ENCODE measurements around the gene TBXAS1. TPM values are rescaled to one million over a fixed set of nuclear protein-coding genes. Genes with fewer than 3 reads are reported as not detected.
"Not testable (repeated sequence)": the region's sequence is repeated elsewhere in the genome, so short reads cannot be mapped to it uniquely, and the experiment has no call there.

TBXAS1 gene
- polyA plus RNA-seq, 3 donors: 25.3 to 39.5 (median 36.1) TPM

DNA sequence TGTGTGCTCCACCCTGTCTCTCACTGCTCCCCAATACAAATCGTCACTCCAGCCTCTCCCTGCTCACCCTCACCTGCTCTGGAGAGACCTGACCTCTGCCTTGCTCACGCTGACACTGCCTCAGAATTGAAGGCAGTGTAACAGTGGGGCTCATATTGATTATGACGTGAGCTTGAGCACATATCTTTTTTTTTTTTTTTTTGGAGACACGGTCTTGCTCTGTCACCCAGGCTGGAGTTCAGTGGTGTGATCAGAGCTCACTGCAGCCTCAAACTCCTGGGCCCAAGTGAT is 84.7 kb downstream of the TBXAS1 start:
- no peak for DNase-seq

DNA sequence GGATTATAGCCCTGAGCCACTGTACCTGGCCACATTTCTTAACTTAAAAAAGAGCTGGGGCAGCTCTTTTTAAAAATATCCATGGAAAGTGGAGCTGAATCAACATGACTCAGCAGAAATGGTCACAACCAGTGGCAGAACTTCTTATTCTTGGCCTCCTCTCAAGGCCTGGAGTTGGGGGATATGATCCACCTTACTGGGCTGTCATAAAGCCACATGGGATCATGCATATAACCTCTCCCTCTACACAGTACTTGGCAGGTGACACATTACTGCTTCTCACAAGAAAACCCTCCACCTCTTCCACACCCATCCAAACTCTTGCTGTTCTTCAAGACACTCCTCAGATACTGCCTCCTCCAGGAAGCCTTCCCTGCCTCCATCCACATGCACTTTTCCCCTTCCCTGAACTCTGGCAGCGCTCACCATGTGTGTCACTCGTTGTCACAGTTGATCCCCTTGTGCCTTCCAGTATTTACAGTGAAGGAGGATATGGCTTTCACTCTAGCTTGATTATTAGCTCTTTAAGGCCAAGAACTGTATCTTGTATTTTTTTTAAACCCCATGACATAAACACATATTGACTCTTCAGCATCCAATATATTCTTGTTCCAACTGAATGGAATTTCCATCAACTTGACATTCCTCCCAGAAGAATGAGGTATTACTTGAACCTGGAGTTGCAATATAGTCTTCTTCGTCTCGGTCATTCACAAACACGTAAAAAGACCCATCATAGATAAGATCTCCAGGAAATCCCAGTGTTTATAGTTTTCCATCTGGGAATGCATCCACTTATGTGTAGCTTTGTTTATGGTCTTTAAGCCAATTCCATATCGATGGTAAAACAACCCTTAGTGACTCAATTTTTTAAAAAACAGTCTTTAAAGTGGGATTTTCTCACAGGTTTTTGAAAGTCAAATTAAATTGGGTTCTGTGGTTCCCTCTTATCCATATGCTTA is 85.5 kb downstream of the TBXAS1 start:
- DNase-seq: no peak

GRCh38 chr7:139915268-139915863 is 86.3 kb downstream of the TBXAS1 start:
- no peak for DNase-seq

DNA sequence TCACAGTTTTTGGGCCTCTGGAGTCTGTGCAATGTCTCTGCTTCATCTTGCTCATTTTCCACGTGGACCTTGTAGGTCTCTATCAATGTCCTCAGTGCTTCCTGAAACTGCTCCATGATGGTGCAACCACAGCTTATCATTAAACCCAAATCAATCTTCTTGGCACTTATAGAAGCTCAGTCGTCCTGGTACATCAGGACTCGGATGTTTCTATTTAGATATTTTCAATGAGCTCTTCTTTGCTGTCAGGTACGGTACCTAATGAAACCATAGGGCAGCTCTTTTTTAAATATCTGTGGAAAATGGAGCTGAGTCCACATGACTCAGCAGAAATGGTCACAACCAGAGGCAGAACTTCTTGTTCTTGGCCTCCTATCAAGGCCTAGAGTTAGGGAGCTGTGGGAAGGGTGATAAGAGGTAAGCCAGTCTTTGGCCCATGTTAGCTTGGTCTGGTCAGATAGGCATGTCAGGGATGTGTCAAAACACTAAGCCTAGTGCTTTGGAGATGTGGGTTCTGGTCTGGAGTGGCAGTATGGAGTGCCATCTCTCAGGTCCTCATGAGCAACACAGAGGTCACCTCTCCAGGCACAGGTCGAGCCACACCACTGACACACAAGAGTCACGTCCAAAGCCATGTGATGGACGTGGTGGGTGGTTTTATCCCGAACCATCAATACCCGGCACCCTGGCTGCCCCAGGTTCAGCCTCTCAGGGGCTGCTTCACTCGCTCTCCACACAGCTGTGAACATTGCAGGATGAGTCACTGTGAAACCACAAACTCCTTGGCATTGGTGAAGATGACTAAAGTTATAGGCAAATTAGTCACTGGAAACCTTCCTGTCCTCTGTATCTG is 87.0 kb downstream of the TBXAS1 start:
- no peak for DNase-seq

- DNase-seq: no peak
These were observed 87.8 kb downstream of the TBXAS1 start for GRCh38 chr7:139916717-139917395.

DNA sequence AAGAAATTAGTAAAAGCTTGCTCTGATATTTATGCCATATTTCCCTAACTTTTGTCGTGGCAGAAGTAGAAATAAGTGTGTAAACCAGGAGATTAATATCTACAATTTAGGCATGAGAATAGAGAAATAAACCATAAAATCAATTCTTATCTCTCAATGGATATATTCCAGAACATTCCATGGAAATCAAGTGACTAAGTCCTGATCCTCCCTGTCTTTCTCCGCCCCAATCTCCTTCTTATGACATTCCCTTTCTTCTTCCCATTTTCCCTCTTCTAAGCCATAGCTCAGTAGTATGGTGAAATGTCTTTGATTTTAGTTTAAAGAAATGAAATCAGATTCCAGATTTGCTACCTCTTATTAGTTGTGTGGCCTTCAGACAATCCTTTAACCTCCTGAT is 88.8 kb downstream of the TBXAS1 start:
- no peak for DNase-seq

- DNase-seq: no peak
These were observed 89.4 kb downstream of the TBXAS1 start for GRCh38 chr7:139918480-139918879.

DNA sequence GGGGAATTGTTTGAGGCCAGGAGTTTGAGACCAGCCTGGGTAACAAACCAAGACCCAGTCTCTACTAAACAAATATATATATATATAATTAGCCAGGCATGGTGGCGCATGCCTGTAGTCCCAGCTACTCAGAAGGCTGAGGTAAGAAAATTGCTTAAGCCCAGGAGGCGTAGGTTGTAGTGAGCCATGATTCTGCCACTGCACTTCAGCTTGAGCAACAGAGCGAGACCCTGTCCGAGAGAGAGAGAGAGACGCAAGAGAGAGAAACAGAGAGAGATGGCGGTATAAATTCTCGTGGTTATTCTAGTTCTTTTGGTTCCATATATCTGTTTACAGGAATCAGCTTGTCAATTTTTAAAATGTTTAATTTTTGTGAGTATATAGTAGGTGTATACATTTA is 94.0 kb downstream of the TBXAS1 start:
- no peak for DNase-seq

DNA sequence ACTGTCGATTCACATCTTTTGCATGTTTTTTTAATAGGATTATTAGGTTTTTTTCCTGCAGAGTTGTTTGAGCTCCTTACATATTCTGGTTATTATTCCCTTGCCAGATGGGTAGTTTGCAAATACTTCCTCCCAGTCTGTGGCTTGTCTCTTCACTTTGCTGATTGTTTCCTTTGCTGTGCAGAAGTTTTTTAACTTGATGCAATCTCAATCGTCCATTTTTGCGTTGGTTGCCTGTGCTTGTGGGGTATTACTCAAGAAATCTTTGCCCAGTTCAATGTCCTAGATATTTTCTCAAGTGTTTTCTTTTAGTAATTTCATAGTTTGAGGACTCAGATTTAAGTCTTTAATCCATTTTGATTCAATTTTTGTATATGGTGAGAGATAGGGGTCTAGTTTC is 95.4 kb downstream of the TBXAS1 start:
- no peak for DNase-seq

DNA sequence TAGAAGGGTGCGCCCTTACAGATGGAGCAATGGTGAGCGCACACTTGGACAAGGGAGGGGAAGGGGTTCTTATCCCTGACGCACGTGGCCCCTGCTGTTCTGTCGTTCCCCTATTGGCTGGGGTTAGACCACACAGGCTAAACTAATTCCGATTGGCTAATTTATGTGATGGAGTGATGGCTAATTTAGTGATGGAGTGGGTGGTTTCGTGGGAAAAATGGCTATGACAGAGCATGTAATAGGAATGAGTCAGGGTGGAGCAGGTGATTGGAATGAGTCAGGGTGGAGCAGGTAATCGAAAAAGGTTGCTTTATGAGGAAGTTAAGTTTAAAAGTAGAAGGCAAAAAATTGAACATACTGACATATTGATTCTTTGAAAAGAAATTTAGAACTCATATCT is 100.2 kb downstream of the TBXAS1 start:
- not testable (repeated sequence) for DNase-seq

- DNase-seq: no peak
These were observed 101.4 kb downstream of the TBXAS1 start for GRCh38 chr7:139930286-139930965.

GRCh38 chr7:139931190-139931934 is 102.3 kb downstream of the TBXAS1 start:
- no peak for DNase-seq

- DNase-seq: no peak
These were observed 103.5 kb downstream of the TBXAS1 start for GRCh38 chr7:139932531-139932930.

GRCh38 chr7:139936760-139937310 is 107.8 kb downstream of the TBXAS1 start:
- DNase-seq: no peak

GRCh38 chr7:139937715-139938114 is 108.7 kb downstream of the TBXAS1 start:
- no peak for DNase-seq

DNA sequence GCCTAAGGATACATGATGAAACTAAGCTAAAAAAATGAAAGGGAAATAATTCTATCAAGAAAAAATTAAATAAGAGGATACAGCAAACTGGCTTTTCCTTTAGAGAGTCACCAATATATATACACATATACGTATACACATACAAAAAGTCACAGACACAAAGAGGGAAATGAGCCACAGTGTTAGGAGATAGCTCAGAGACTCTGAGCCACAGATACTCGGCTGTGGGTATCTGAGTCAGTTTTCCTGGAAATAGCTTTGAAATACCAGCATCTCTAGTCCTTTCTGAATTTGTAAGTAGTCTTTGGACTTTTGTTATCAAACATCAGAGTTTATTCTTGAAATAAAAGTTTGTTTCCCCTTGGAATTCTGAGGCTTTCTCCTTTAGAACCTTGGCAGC is 111.8 kb downstream of the TBXAS1 start:
- DNase-seq: no peak

GRCh38 chr7:139941421-139941820 is 112.4 kb downstream of the TBXAS1 start:
- no peak for DNase-seq

DNA sequence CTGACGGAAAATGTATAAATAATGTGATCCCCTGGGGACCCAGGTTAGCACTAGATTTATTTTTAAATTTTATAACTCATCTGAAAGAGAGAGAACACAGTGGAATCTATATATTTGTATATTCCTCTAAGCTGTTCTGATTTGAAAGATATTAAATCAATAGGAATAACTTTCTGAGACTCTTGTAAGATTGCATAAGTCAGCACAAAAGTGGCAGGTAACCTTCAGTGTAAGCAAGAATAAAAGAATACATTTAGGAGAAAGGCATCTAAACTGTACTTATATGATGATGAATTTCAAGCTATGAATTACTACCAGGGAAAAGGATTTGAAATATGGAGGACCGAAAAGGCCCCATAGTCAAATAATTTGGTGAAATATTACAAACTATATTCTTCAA is 112.8 kb downstream of the TBXAS1 start:
- DNase-seq: no peak

GRCh38 chr7:139942636-139943035 is 113.6 kb downstream of the TBXAS1 start:
- DNase-seq: no peak

DNA sequence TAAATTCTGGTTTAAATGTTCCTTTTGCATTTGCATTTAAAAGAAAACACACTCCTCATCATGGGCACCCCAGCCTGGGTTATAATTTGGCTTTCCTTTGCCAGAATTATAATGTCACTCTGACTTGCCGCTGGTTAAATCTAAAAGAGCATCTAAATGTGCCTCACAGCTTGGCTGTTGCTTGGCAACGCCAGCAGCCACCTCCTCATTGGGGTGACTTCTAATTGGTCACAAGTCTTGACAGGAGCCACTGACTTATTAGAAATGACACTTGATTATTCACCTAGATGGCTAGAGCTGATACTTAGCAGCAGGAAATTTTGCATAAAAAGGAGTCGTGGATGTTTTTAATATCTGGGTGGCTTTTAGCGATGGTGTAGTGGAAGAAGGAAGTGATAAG is 114.3 kb downstream of the TBXAS1 start:
- DNase-seq: no peak
